Keratinocyte (primary cell): ENCODE data around the gene PTGDR.

ENCODE experiments used
- CTCF ChIP-seq, 3 experiments: IDR thresholded peaks in 1 of 3; conservative IDR thresholded peaks in 1 of 3; optimal IDR thresholded peaks in 1 of 3; 2 replicates in 2 of 3; 3 replicates in 1 of 3; pipeline versions ENCODE3 to v1.5.1; 2011; ENCODE audit warnings: low read length in 3 of 3, mild to moderate bottlenecking in 3 of 3, moderate library complexity in 2 of 3, control low read depth in 1 of 3, inconsistent platforms in 1 of 3; ENCODE audit not compliant: insufficient read depth in 2 of 3; ENCODE audit errors: extremely low read depth in 1 of 3
- EZH2 ChIP-seq: IDR thresholded peaks from one replicate; pipeline ENCODE4 v1.6.1; 2012; ENCODE audit warnings: inconsistent platforms, mild to moderate bottlenecking, low read length, moderate library complexity

GRCh38 chr14:52303236-52303635 lies 35.7 kb downstream of the PTGDR start:
- no peak for TF ChIP-seq CTCF (optimal IDR thresholded peaks at IDR 0.05 in 1 of 3, IDR thresholded peaks at IDR 0.05 in 1 of 3, conservative IDR thresholded peaks at IDR 0.05 in 1 of 3; ENCODE audit: extremely low read depth in 1 of 3, insufficient read depth in 2 of 3, low read length in 3 of 3)
- no peak for TF ChIP-seq EZH2
